A673 (cell line): Measurements from ENCODE around the gene ATE1. TPM values are rescaled to one million over a fixed set of nuclear protein-coding genes. Genes with fewer than 3 reads are reported as not detected.
A peak's percentile ranks its signal among the peaks of the same experiment; 100 is the strongest.

ENCODE experiments used
- BruUV-seq: library from RNA; stranded (reverse); fragments of 400-500 nt; replicated peaks from 2 replicates; lab custom pipeline; 2021; lab: Mats Ljungman, UMichigan
- CTCF ChIA-PET: fragments of 300-600 bp; sonication (Branson Sonifier 250); formaldehyde crosslinking; loops from one replicate; lab custom pipeline; 2022; ENCODE audit warnings: antibody characterized with exemption; lab: Charles Lee
- POLR2A ChIA-PET: fragments of 300-600 bp; sonication (Branson Sonifier 250); formaldehyde crosslinking; loops from one replicate; lab custom pipeline; 2022; ENCODE audit warnings: antibody characterized with exemption; ENCODE audit not compliant: low non-redundant PET; lab: Charles Lee
- DNase-seq: peaks from one replicate; pipeline ENCODE4 v3.0.0-alpha.2; 2015; ENCODE audit warnings: low spot score
- H3K27ac ChIP-seq: fragments of 200-600 bp; sonication (generic); 2 replicates; pipeline ENCODE4 v1.5.1; 2016; ENCODE audit warnings: mixed run types, low read depth, mild to moderate bottlenecking, mixed read lengths, antibody characterized with exemption, low read length; ENCODE audit not compliant: poor library complexity, severe bottlenecking
- H3K27me3 ChIP-seq: fragments of 200-600 bp; sonication (generic); replicated peaks from 2 replicates; pipeline ENCODE4 v1.6.1; 2017; ENCODE audit warnings: mixed run types, low read depth, mild to moderate bottlenecking, mixed read lengths, antibody characterized with exemption, low read length; ENCODE audit not compliant: insufficient read depth, poor library complexity
- H3K36me3 ChIP-seq: fragments of 200-600 bp; sonication (generic); 2 replicates; pipeline ENCODE4 v1.6.1; 2016; ENCODE audit warnings: mixed run types, mild to moderate bottlenecking, mixed read lengths, antibody characterized with exemption, low read length; ENCODE audit not compliant: insufficient read depth, poor library complexity, severe bottlenecking
- H3K4me1 ChIP-seq: fragments of 200-600 bp; sonication (generic); 2 replicates; pipeline ENCODE4 v1.6.1; 2017; ENCODE audit warnings: mixed run types, mild to moderate bottlenecking, mixed read lengths, antibody characterized with exemption, low read length; ENCODE audit not compliant: insufficient read depth, poor library complexity, severe bottlenecking
- H3K4me3 ChIP-seq: fragments of 200-600 bp; sonication (generic); 2 replicates; pipeline ENCODE4 v1.5.1; 2016; ENCODE audit warnings: low read depth, mixed run types, mild to moderate bottlenecking, mixed read lengths, low read length; ENCODE audit not compliant: poor library complexity, severe bottlenecking
- H3K9me3 ChIP-seq: fragments of 200-600 bp; sonication (generic); 2 replicates; pipeline ENCODE4 v1.6.1; 2016; ENCODE audit warnings: mixed run types, low read depth, mild to moderate bottlenecking, mixed read lengths, antibody characterized with exemption, low read length; ENCODE audit not compliant: poor library complexity, severe bottlenecking
- EZH2 ChIP-seq: fragments of 200-600 bp; sonication (generic); IDR thresholded peaks from 2 replicates; pipeline ENCODE4 v1.6.1; 2017; ENCODE audit warnings: borderline replicate concordance, low read depth, mild to moderate bottlenecking, mixed read lengths, antibody characterized with exemption, low read length; ENCODE audit not compliant: poor library complexity, severe bottlenecking
- intact Hi-C: fragments of 100-400 bp; cut with micrococcal nuclease; formaldehyde crosslinking; loops from one replicate; pipeline ENCODE4 v1.10.0; 2022; ENCODE audit not compliant: unreplicated experiment
- total RNA-seq: library from RNA; stranded (reverse); gene quantifications from 2 replicates; pipeline ENCODE4 v1.2.3, GENCODE V29; 2021
- TF ChIP-seq, protein P1 (sequence below): fragments of 300-800, 200-600 bp; sonication (generic); conservative IDR thresholded peaks from 2 replicates; pipeline ENCODE4 v1.5.1; 2017; ENCODE audit warnings: low read depth, mild to moderate bottlenecking, antibody characterized with exemption, low read length, moderate library complexity, mixed read lengths

The ATE1 gene
- total RNA-seq, 1 experiment from 2014 or later = 27.0 TPM

DNA sequence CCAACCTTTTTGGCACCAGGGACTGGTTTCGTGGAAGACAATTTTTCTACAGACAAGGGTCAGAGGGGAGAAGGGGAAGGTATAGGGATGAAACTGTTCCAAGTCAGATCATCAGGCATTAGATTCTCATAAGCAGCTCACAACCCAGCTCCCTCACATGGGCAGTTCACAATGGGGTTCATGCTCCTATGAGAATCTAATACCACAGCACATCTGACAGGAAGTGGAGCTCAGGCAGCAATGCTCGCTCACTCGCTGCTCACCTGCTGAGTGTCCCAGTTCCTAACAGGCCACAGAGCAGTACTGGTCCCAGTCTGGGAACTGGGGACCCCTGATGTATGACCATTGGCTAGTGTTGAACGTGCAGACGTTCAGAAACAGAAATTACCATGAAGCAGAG, 63.7 kb downstream of the ATE1 start:
- TF ChIP-seq EZH2 = no peak
- TF ChIP-seq, protein P1, sequence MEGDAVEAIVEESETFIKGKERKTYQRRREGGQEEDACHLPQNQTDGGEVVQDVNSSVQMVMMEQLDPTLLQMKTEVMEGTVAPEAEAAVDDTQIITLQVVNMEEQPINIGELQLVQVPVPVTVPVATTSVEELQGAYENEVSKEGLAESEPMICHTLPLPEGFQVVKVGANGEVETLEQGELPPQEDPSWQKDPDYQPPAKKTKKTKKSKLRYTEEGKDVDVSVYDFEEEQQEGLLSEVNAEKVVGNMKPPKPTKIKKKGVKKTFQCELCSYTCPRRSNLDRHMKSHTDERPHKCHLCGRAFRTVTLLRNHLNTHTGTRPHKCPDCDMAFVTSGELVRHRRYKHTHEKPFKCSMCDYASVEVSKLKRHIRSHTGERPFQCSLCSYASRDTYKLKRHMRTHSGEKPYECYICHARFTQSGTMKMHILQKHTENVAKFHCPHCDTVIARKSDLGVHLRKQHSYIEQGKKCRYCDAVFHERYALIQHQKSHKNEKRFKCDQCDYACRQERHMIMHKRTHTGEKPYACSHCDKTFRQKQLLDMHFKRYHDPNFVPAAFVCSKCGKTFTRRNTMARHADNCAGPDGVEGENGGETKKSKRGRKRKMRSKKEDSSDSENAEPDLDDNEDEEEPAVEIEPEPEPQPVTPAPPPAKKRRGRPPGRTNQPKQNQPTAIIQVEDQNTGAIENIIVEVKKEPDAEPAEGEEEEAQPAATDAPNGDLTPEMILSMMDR = no peak
- no peaks in the 10 kb centered on the region for H3K9me3 ChIP-seq
- H3K27ac ChIP-seq = no peak overlapping the region
- intact Hi-C loops = no loop called here
- H3K4me3 ChIP-seq = no peak overlapping the region
- BruUV-seq = no TSS peak
- peaks cover 18% of the 10 kb centered on the region for H3K4me1 ChIP-seq
- peak; percentile 19 for DNase-seq
- ChIA-PET CTCF (no interaction called here), POLR2A (no interaction called here)
- H3K27me3 ChIP-seq = no peaks in the 10 kb centered on the region
- no peaks in the 10 kb centered on the region for H3K36me3 ChIP-seq

DNA sequence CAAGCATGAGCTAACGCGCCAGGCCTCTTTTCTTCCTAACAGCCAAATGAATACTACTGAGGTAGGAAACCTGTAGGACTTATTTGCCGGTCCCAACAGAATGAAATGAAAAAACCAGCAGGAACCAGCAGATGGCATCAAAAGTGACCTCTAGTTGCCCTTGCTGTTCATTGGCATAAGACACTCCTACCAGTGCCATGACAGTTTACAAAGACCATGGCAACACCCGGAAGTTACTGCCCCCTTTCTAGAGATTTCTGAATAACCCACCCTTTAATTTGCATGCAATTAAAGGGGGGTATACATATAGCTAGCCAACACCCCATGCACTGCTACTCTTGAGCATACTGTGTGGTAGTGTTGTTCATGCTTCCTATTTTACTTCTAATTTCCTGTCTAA, 65.2 kb downstream of the ATE1 start:
- Histone ChIP-seq H3K27ac (no peak overlapping the region), H3K9me3 (no peaks in the 10 kb centered on the region), H3K4me1 (peaks cover 18% of the 10 kb centered on the region), H3K36me3 (no peaks in the 10 kb centered on the region), H3K4me3 (no peak overlapping the region), H3K27me3 (no peaks in the 10 kb centered on the region)
- DNase-seq = no peak
- TF ChIP-seq, protein P1 = no peak
- no peak for TF ChIP-seq EZH2
- no TSS peak for BruUV-seq
- ChIA-PET POLR2A (no interaction called here), CTCF (interaction anchor here (0.7 kb wide), 1 partner anchor 25 kb away, joined by 4 read pairs; no protein-coding TSS in a partner anchor)
- intact Hi-C loops = no loop called here

DNA sequence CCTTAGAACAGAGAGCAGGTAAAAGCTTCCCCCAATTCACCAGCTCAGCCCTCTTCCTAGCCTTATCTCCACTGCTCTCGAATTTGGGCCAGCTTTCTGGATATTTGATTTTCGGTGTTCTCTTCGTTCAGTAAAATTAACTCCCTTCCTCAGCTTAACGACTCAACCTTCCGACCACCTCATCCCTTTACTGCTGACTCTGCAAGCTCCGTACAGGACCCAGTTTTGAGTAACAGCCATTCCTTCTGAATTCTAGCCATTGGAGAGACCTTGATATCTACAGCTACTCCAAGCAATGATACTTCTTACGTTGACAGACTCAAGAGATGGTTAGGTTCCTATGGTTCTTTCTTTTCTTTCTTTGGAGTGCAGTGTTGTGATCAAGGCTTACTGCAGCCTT, 65.8 kb downstream of the ATE1 start:
- CTCF ChIA-PET = interaction anchor here (0.7 kb wide), 1 partner anchor 25 kb away, joined by 4 read pairs; no protein-coding TSS in a partner anchor
- intact Hi-C loops = no loop called here
- no peak overlapping the region for H3K27ac ChIP-seq

More for the DNA sequence above, 65.8 kb downstream of the ATE1 start:
- TF ChIP-seq, protein P1 = no peak
- TF ChIP-seq EZH2 = no peak
- peaks cover 18% of the 10 kb centered on the region for H3K4me1 ChIP-seq
- no peaks in the 10 kb centered on the region for H3K9me3 ChIP-seq
- no peak overlapping the region for H3K4me3 ChIP-seq
- BruUV-seq = no TSS peak
- no peaks in the 10 kb centered on the region for H3K27me3 ChIP-seq
- POLR2A ChIA-PET = no interaction called here
- no peak for DNase-seq
- no peaks in the 10 kb centered on the region for H3K36me3 ChIP-seq
